Aorta (tissue), 5 donors: ENCODE results near the gene KLK8. TPM values are rescaled to one million over a fixed set of nuclear protein-coding genes. Genes with fewer than 3 reads are reported as not detected.

ENCODE experiments used
- ATAC-seq: fragments of 200-7000 bp; cut with Tn5 transposase; one replicate; pipeline ENCODE4 v1.9.1; 2022; ENCODE audit warnings: moderate library complexity; ENCODE audit not compliant: low FRiP score
- DNase-seq, 2 donors: peaks; one replicate each; pipeline ENCODE4 v3.0.0-alpha.2; 2020
- H3K27ac ChIP-seq, 2 donors: one replicate each; pipeline ENCODE4 v1.5.1; 2013; ENCODE audit warnings: low read length in 2 of 2, mild to moderate bottlenecking in 2 of 2, moderate library complexity in 2 of 2, control low read depth in 1 of 2, inconsistent platforms in 1 of 2, low read depth in 1 of 2
- H3K27me3 ChIP-seq, 2 donors: one replicate each; pipeline ENCODE4 v1.6.1; 2013; ENCODE audit warnings: control low read depth in 1 of 2, low read length in 1 of 2, mild to moderate bottlenecking in 1 of 2, moderate library complexity in 1 of 2; ENCODE audit not compliant: insufficient read depth in 2 of 2, control insufficient read depth in 1 of 2
- H3K36me3 ChIP-seq, 2 donors: one replicate each; pipeline ENCODE4 v1.6.1; 2013; ENCODE audit warnings: control low read depth in 1 of 2, low read length in 1 of 2, mild to moderate bottlenecking in 1 of 2; ENCODE audit not compliant: insufficient read depth in 2 of 2, control insufficient read depth in 1 of 2
- H3K4me1 ChIP-seq, 2 donors: one replicate each; pipeline ENCODE4 v1.6.1; 2013; ENCODE audit warnings: low read length in 2 of 2, control low read depth in 1 of 2, mild to moderate bottlenecking in 1 of 2, moderate library complexity in 1 of 2; ENCODE audit not compliant: insufficient read depth in 2 of 2, control insufficient read depth in 1 of 2
- H3K4me3 ChIP-seq, 2 donors: one replicate each; pipeline ENCODE4 v1.5.1; 2013; ENCODE audit warnings: low read length in 2 of 2, control low read depth in 1 of 2, mild to moderate bottlenecking in 1 of 2
- H3K9me3 ChIP-seq: one replicate; pipeline ENCODE4 v1.6.1; 2013; ENCODE audit warnings: mild to moderate bottlenecking, low read length; ENCODE audit not compliant: control insufficient read depth
- WGBS, 2 donors: extraction: QIAGEN DNeasy Blood & Tissue Kit; methylation state at CpG; one replicate each; pipeline ENCODE4 v1.1.7; 2013; 5-methylcytosine and 5-hydroxymethylcytosine counted together
- intact Hi-C, 2 donors: fragments of 100-400 bp; cut with DNase I; formaldehyde crosslinking; loops; one replicate each; pipeline versions ENCODE4 v1.14.2 to v1.15.0; 2022
- long read RNA-seq, 2 donors: library from polyadenylated mRNA; unstranded; transcript quantifications; one replicate each; pipeline ENCODE4 v2.0.0, GENCODE V29; 2020 to 2021
- polyA plus RNA-seq, 2 donors: library from polyadenylated mRNA; stranded (reverse); fragments of 200-250 nt; gene quantifications; one replicate each; pipeline ENCODE4 v1.2.3, GENCODE V29; 2013
- total RNA-seq, 2 donors: library from RNA; stranded (reverse); fragmentation: NEBNext Ultra II Directional; extraction: Animal tissue kit (Norgen Biotek cat#: 25700); gene quantifications; one replicate each; pipeline ENCODE4 v1.2.1, GENCODE V29; 2021
- donor health status: healthy with polysubstance abuse.
- donor health status: Bipolar disorder and iron deficiency.
- donor health status: DM: no; HTN: no; CAD: no.
- donor health status: DM: no; HTN: no; CAD: no.
- donor health status: DM: yes; HTN: yes; CAD: no.

Gene KLK8, protein sequence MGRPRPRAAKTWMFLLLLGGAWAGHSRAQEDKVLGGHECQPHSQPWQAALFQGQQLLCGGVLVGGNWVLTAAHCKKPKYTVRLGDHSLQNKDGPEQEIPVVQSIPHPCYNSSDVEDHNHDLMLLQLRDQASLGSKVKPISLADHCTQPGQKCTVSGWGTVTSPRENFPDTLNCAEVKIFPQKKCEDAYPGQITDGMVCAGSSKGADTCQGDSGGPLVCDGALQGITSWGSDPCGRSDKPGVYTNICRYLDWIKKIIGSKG
- total RNA-seq, result not detected
- not detected for polyA plus RNA-seq
- long read RNA-seq, donor 1, result 0 reads
- long read RNA-seq, donor 2, result 0 reads

DNA sequence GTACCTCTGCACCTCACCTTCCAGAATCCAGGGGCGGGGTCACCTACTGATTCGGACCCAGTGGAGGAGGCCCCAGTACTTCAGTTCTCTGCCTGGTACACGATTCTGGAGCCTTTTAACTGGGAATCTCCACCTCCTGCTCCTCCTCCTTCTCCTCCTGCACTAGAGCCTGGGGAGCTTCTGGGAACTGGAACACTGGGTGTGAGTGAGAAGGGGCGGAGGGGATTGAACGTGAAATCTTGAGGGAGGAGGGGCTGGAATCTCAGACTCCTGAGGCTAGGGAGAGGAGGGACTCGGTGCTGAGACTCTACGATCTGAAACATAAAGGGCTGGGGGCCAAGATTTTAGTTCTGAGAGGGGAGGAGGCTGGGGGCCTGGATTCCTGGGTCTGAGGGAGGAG lies at the start of gene KLK8:
TSS of gene KLK8 (minus strand) at position 90 of the 400 bp plus-strand sequence. CDS start 437 bp downstream, outside the sequence.
- 22 to 28% methylated on average over 7 of the region's 7 CpGs for WGBS, 2 donors
- Histone ChIP-seq H3K9me3 (no peaks in the 10 kb centered on the region), H3K4me1 (no peaks in the 10 kb centered on the region), H3K4me3 (no peak within 1 kb of the TSS), H3K27ac (no peak within 1 kb of the TSS), H3K36me3 (no peaks in the 10 kb centered on the region), H3K27me3 (peaks cover 0 to 2% of the 10 kb centered on the region in 2 donors)
- intact Hi-C loops, result no loop called here
- ATAC-seq (no peak), DNase-seq (no peak)

GRCh38 chr19:51047031-51047335 lies 45.6 kb upstream of the KLK8 start:
- Histone ChIP-seq H3K4me3 (no peak overlapping the region), H3K27me3 (no peaks in the 10 kb centered on the region), H3K27ac (no peak overlapping the region), H3K36me3 (no peaks in the 10 kb centered on the region), H3K4me1 (no peaks in the 10 kb centered on the region), H3K9me3 (no peaks in the 10 kb centered on the region)
- intact Hi-C loops, result no loop called here
- WGBS, 2 donors, result 2 to 3% methylated on average over 4 of the region's 4 CpGs
- ATAC-seq (no peak), DNase-seq (no peak)

DNA sequence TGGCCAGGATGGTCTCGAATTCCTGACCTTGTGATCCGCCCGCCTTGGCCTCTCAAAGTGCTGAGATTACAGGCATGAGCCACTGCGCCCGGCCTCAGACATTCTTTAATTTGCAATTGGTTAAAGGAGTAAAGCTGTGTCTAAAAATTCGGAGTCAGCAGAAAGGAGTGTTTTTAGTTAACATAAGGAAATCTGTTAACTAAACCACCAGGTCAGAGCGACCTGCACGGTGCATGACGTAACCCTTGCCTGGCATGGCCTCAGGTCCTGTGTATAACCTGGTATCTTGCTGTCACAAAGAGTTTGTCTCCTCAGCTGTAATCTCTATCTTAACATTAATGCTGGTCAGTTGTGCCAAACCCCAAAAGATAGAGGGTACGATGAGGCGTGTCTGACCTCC lies 42.9 kb upstream of the KLK8 start:
- no peaks in the 10 kb centered on the region for H3K4me1 ChIP-seq
- no peak overlapping the region for H3K27ac ChIP-seq
- ATAC-seq, result no peak
- no peak for DNase-seq
- H3K9me3 ChIP-seq, result no peaks in the 10 kb centered on the region
- intact Hi-C loops, result no loop called here
- WGBS, 2 donors, result 77 to 80% methylated on average over 11 of the region's 11 CpGs
- H3K36me3 ChIP-seq, result no peaks in the 10 kb centered on the region
- no peak overlapping the region for H3K4me3 ChIP-seq
- H3K27me3 ChIP-seq, result no peaks in the 10 kb centered on the region

GRCh38 chr19:51043497-51043896 lies 42.1 kb upstream of the KLK8 start:
- no peak for ATAC-seq
- Histone ChIP-seq H3K4me1 (no peaks in the 10 kb centered on the region), H3K36me3 (no peaks in the 10 kb centered on the region), H3K27ac (no peak overlapping the region), H3K27me3 (no peaks in the 10 kb centered on the region), H3K9me3 (no peaks in the 10 kb centered on the region), H3K4me3 (no peak overlapping the region)
- DNase-seq, result no peak
- 76 to 78% methylated on average over 9 of the region's 9 CpGs for WGBS, 2 donors
- intact Hi-C loops, result no loop called here

GRCh38 chr19:51040151-51040550 lies 38.7 kb upstream of the KLK8 start:
- Histone ChIP-seq H3K4me3 (no peak overlapping the region), H3K4me1 (no peaks in the 10 kb centered on the region), H3K27me3 (no peaks in the 10 kb centered on the region), H3K27ac (no peak overlapping the region), H3K9me3 (no peaks in the 10 kb centered on the region), H3K36me3 (no peaks in the 10 kb centered on the region)
- DNase-seq, result no peak
- intact Hi-C loops, result no loop called here
- no peak for ATAC-seq
- WGBS, 2 donors, result 90 to 93% methylated on average over 6 of the region's 6 CpGs

DNA sequence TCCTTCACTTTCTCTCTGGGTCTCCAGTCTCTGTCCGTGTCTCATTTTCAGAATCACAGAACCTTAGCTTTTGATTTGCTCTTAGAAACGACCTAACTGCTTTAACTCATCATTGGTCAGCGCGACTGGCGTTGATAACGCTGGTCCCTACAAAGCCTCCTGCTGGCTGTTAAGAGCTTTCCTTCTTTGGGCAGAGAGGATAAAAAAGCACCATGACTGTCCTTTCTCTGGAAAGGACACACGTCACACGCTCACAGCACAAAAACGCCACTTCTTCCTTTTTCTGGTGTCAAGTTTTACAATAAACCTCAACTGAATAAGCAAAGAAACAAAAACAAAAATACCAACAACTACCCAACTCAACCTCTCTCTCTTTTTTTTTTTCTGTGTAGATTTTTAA lies 35.1 kb upstream of the KLK8 start:
- Histone ChIP-seq H3K36me3 (no peaks in the 10 kb centered on the region), H3K4me3 (no peak overlapping the region), H3K4me1 (no peaks in the 10 kb centered on the region), H3K9me3 (no peaks in the 10 kb centered on the region), H3K27me3 (no peaks in the 10 kb centered on the region), H3K27ac (no peak overlapping the region)
- ATAC-seq (no peak), DNase-seq (no peak)
- WGBS, 2 donors, result 42 to 52% methylated on average over 9 of the region's 9 CpGs
- intact Hi-C loops, result no loop called here

- WGBS, 2 donors, result 52 to 56% methylated on average over 11 of the region's 11 CpGs
Measured at GRCh38 chr19:51034704-51035103, 33.3 kb upstream of the KLK8 start, which contains the start of gene KLK12. TSS of gene KLK12 (minus strand) at chr19:51035002. CDS start at chr19:51034621, 381 bp downstream.

DNA sequence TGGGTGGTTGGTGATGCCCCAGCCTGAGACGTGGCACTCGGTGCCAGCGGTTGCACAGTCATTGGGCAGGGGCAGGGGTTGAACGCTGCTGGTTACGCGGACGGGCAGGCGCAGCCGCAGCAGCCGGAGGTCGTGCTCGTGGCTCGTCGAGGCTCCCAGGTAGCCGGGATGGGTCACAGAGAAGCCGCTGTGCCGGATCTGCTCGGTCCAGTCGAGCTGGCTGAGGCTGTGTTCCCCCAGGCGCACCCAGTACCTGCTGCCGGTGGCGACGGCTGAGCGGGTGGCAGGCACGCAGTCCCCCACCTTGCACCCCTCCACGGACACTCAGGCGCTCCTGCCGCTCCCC lies 30.4 kb upstream of the KLK8 start:
- H3K36me3 ChIP-seq, result no peaks in the 10 kb centered on the region
- H3K4me3 ChIP-seq, result no peak overlapping the region
- no peaks in the 10 kb centered on the region for H3K4me1 ChIP-seq
- intact Hi-C loops, result no loop called here
- H3K9me3 ChIP-seq, result no peaks in the 10 kb centered on the region
- no peak for DNase-seq
- H3K27ac ChIP-seq, result no peak overlapping the region
- 91 to 92% methylated on average over 28 of the region's 28 CpGs for WGBS, 2 donors
- ATAC-seq, result no peak
- H3K27me3 ChIP-seq, result peaks cover 0 to 3% of the 10 kb centered on the region in 2 donors

More at GRCh38 chr19:51034704-51035103, 33.3 kb upstream of the KLK8 start, which contains the start of gene KLK12:
- no peaks in the 10 kb centered on the region for H3K36me3 ChIP-seq
- H3K27me3 ChIP-seq, result no peaks in the 10 kb centered on the region
- no peak within 1 kb of the TSS for H3K27ac ChIP-seq
- ATAC-seq (no peak), DNase-seq (peak in 1 of 2 donors; percentile 37)
- no peaks in the 10 kb centered on the region for H3K4me1 ChIP-seq
- intact Hi-C loops, result no loop called here
- H3K4me3 ChIP-seq, result no peak within 1 kb of the TSS
- H3K9me3 ChIP-seq, result no peaks in the 10 kb centered on the region

- DNase-seq, result no peak
- intact Hi-C loops, result no loop called here
- 84 to 85% methylated on average over 7 of the region's 7 CpGs for WGBS, 2 donors
- Histone ChIP-seq H3K4me3 (no peak overlapping the region), H3K4me1 (no peaks in the 10 kb centered on the region), H3K27ac (no peak overlapping the region), H3K9me3 (no peaks in the 10 kb centered on the region), H3K27me3 (peaks cover 0 to 3% of the 10 kb centered on the region in 2 donors), H3K36me3 (no peaks in the 10 kb centered on the region)
- no peak for ATAC-seq
Measured at GRCh38 chr19:51031220-51031879, 29.9 kb upstream of the KLK8 start.
